Measurements from ENCODE around the gene CFL1. TPM values are rescaled to one million over a fixed set of nuclear protein-coding genes. Genes with fewer than 3 reads are reported as not detected.

CFL1 gene
- total RNA-seq, 1 donor from 2014 or later: 1,079 TPM

GRCh38 chr11:65856689-65857499 lies 1.1 kb downstream of the CFL1 start:
- H3K4me1 Mint-ChIP-seq: peaks cover 66% of the 10 kb centered on the region
- H3K27me3 Mint-ChIP-seq: no peaks in the 10 kb centered on the region
- DNase-seq: peak; percentile 77
- CTCF ChIA-PET: no interaction called here
- no peak for TF ChIP-seq CTCF (IDR thresholded peaks at IDR 0.05)
- H3K27ac Mint-ChIP-seq: peak overlapping the region; percentile 93
- peaks cover 58% of the 10 kb centered on the region for H3K36me3 Mint-ChIP-seq (ENCODE audit: low read depth)
- POLR2A ChIA-PET: interaction anchor here (0.6 to 7.1 kb wide), 16 partner anchors 8 to 1041 kb away, joined by 3 to 340 read pairs (median 4); partner anchors contain the start of genes AP5B1, CCDC85B, EFEMP2 and FIBP
- peak overlapping the region; percentile 92 for H3K4me3 Mint-ChIP-seq
- H3K9me3 Mint-ChIP-seq: no peaks in the 10 kb centered on the region
- peak; percentile 22 for ATAC-seq (ENCODE audit: low read depth)
- intact Hi-C loops (cut with micrococcal nuclease): loop anchor here (1.0 to 5.0 kb wide), 3 partner anchors 195 to 740 kb away; partner anchors contain the start of genes FAM89B, SF3B2, ZNHIT2 and ZNRD2

- peak overlapping the region; percentile 92 for H3K4me3 Mint-ChIP-seq
- peaks cover 66% of the 10 kb centered on the region for H3K36me3 Mint-ChIP-seq (ENCODE audit: low read depth)
- ChIA-PET CTCF (no interaction called here), POLR2A (interaction anchor here (0.6 to 6.0 kb wide), 5 partner anchors 13 to 242 kb away, joined by 3 to 113 read pairs (median 11); partner anchors contain the start of genes EFEMP2, MAP3K11, PCNX3 and SNX32)
- no peak for TF ChIP-seq CTCF (IDR thresholded peaks at IDR 0.05)
- no peaks in the 10 kb centered on the region for H3K9me3 Mint-ChIP-seq
- DNase-seq (no peak), ATAC-seq (ENCODE audit: low read depth) (no peak)
- H3K4me1 Mint-ChIP-seq: peaks cover 57% of the 10 kb centered on the region
- no peaks in the 10 kb centered on the region for H3K27me3 Mint-ChIP-seq
- intact Hi-C loops (cut with micrococcal nuclease): loop anchor here (5.0 kb wide), 2 partner anchors 196 to 284 kb away; partner anchors contain the start of genes FAM89B, SF3B2 and ZNRD2
- H3K27ac Mint-ChIP-seq: peak overlapping the region; percentile 93
Measured at GRCh38 chr11:65855927-65856363, 2.0 kb downstream of the CFL1 start.

- H3K9me3 Mint-ChIP-seq: no peaks in the 10 kb centered on the region
- CTCF ChIA-PET: no interaction called here
- peak overlapping the region; percentile 92 for H3K4me3 Mint-ChIP-seq
Measured at GRCh38 chr11:65854852-65855837, 2.8 kb downstream of the CFL1 start.

GRCh38 chr11:65854161-65854592 lies 3.8 kb downstream of the CFL1 start:
- ChIA-PET POLR2A (interaction anchor here (0.6 kb wide), 1 partner anchor 100 kb away, joined by 3 read pairs; no protein-coding TSS in a partner anchor), CTCF (no interaction called here)
- Mint-ChIP-seq H3K4me3 (peak overlapping the region; percentile 24), H3K27ac (no peak overlapping the region), H3K36me3 (ENCODE audit: low read depth) (peaks cover 63% of the 10 kb centered on the region), H3K27me3 (no peaks in the 10 kb centered on the region), H3K9me3 (no peaks in the 10 kb centered on the region), H3K4me1 (peaks cover 46% of the 10 kb centered on the region)
- intact Hi-C loops (cut with micrococcal nuclease): no loop called here
- ATAC-seq (ENCODE audit: low read depth) (no peak), DNase-seq (no peak)
- no peak for TF ChIP-seq CTCF (IDR thresholded peaks at IDR 0.05)

More at GRCh38 chr11:65854852-65855837, 2.8 kb downstream of the CFL1 start:
- Mint-ChIP-seq H3K36me3 (ENCODE audit: low read depth) (peaks cover 66% of the 10 kb centered on the region), H3K27ac (peak overlapping the region; percentile 93), H3K27me3 (no peaks in the 10 kb centered on the region), H3K4me1 (peaks cover 54% of the 10 kb centered on the region)
- ATAC-seq (ENCODE audit: low read depth) (no peak), DNase-seq (no peak)
- POLR2A ChIA-PET: interaction anchor here (0.6 kb wide), 2 partner anchors 12 to 99 kb away, joined by 3 read pairs; no protein-coding TSS in a partner anchor
- intact Hi-C loops (cut with micrococcal nuclease): loop anchor here (5.0 kb wide), 2 partner anchors 197 to 283 kb away; partner anchors contain the start of genes FAM89B, SF3B2 and ZNRD2
- TF ChIP-seq CTCF (IDR thresholded peaks at IDR 0.05): no peak

Measured in activated B cell treated with CpG ODN at 0.5 μM for 24 hours (primary cell).